GM12873 (cell line): ENCODE data around the gene FCHSD2.

ENCODE experiments used
- CTCF ChIP-seq: IDR thresholded peaks from 2 replicates; pipeline ENCODE4 v1.5.1; 2012; ENCODE audit warnings: low read depth, mild to moderate bottlenecking, moderate library complexity, low read length, control low read depth; ENCODE audit not compliant: insufficient read depth; ENCODE audit errors: missing control alignments

Gene FCHSD2

GRCh38 chr11:72932132-72932570 is 210.0 kb downstream of the FCHSD2 start:
- TF ChIP-seq CTCF: no peak

- no peak for TF ChIP-seq CTCF
Measured at GRCh38 chr11:72930008-72930407, 212.1 kb downstream of the FCHSD2 start.

DNA sequence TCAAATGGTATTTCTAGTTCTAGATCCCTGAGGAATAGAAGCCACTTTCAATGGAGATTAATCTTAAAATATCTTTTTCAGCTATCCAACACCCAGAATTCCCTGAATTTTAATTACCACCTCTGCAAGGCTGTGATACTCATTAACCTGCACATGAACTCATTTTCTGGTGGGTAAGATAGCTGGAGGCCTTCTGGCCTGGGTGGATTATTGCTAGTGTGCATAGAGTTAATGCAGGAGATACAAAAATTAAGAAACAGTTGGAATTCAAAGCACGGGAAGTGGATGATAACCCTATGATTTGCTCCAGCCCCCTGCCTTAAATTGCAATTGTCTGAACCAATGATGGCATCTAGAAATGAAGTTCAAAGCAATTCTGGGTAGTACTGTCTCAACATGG is 212.9 kb downstream of the FCHSD2 start:
- TF ChIP-seq CTCF: no peak

DNA sequence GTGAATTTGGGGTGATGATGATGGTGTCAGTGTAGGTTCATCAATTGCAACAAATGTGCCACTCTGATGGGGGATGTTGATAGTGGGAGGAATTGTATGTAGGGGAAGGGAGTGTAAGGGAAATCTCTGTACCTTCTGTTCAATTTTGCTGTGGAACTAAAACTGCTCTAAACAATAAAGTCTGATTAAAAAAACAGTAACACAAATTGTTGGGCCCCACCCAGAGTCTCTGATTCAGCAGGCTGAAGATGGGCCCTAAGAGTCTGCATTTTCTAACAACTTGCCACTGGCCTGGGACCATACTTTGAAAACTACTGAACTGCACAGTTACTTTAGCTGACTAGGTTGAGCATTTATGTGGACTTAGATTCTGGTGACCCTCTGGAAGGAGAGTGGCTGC is 214.7 kb downstream of the FCHSD2 start:
- no peak for TF ChIP-seq CTCF

GRCh38 chr11:72926076-72926475 is 216.0 kb downstream of the FCHSD2 start:
- TF ChIP-seq CTCF: no peak

- TF ChIP-seq CTCF: no peak
Measured at GRCh38 chr11:72925656-72926055, 216.5 kb downstream of the FCHSD2 start.

DNA sequence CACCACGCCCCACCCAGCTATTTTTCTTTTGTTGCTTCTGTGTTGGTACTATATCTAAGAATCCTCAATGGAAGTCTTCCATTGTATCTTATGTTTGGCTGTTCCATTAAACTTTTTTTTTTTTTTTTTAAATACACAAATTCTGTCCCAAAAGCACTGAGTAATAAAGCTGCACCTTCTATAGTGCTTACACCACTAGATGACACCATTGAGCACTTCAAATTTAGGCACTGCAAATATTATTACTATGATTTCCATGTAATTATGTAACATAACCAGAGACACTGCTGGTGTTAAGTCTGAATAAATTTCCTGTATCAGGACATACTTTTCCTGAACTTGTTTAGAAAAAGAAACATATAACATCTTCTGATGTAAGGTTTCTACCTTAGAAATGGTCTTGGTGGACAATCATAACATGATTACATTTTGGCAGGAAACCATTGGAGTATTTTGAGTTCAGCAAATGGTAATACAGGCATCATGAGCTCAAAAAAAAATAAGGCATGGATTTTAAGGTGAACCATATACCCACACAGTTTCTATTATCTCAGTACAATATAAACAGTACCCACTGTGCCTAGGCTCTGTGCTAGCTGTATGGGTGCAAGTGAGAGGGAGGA is 217.4 kb downstream of the FCHSD2 start:
- peak; percentile 35 for TF ChIP-seq CTCF
